GOT3 (cell line): Measurements from ENCODE around the gene RXRB.

Experiments
- DNase-seq: peaks from one replicate; lab custom pipeline; 2025; ENCODE audit warnings: mixed read lengths; lab: John Stamatoyannopoulos, UW

RXRB gene

DNA sequence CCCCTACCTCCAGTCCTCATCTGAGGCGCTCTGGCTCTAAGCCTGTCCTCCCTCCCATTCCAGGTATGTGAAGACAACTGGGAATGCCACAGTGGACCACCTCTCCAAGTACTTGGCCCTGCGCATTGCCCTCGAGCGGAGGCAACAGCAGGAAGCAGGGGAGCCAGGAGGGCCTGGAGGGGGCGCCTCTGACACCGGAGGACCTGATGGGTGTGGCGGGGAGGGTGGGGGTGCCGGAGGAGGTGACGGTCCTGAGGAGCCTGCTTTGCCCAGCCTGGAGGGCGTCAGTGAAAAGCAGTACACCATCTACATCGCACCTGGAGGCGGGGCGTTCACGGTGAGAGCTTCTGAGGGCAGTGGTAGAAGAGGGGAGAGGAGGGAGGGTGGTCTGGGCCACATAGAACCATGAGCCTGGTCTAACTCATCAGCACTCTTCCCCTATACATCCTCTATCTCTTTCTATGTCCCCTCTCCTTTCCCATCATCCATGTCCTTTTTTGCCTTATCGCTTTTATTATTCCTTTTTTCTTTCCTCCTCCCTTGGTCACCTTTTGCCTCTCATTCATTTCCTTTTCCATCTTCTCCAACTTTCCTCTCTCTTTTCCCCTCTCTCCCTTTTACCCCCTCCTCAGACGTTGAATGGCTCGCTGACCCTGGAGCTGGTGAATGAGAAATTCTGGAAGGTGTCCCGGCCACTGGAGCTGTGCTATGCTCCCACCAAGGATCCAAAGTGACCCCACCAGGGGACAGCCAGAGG lies 11.4 kb upstream of the RXRB start:
- no peak for DNase-seq

DNA sequence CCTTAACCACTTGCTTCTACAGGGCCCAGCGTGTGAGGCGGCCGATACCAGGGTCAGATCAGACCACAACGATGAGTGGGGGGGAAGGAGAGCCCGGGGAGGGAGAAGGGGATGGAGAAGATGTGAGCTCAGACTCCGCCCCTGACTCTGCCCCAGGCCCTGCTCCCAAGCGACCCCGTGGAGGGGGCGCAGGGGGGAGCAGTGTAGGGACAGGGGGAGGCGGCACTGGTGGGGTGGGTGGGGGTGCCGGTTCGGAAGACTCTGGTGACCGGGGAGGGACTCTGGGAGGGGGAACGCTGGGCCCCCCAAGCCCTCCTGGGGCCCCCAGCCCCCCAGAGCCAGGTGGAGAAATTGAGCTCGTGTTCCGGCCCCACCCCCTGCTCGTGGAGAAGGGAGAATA lies 10.7 kb upstream of the RXRB start:
- DNase-seq = no peak

DNA sequence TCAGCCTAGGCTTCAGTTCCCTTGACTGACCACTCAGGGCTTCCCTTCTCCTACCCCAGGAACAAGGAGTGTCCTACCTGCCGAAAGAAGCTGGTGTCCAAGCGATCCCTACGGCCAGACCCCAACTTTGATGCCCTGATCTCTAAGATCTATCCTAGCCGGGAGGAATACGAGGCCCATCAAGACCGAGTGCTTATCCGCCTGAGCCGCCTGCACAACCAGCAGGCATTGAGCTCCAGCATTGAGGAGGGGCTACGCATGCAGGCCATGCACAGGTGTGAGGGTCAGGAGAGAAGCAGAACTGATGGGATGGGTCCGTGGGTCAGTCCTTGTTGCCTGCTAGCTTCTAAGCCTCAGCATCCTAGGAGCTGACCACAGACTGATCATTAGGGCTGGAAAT lies 9.4 kb upstream of the RXRB start:
- no peak for DNase-seq

DNA sequence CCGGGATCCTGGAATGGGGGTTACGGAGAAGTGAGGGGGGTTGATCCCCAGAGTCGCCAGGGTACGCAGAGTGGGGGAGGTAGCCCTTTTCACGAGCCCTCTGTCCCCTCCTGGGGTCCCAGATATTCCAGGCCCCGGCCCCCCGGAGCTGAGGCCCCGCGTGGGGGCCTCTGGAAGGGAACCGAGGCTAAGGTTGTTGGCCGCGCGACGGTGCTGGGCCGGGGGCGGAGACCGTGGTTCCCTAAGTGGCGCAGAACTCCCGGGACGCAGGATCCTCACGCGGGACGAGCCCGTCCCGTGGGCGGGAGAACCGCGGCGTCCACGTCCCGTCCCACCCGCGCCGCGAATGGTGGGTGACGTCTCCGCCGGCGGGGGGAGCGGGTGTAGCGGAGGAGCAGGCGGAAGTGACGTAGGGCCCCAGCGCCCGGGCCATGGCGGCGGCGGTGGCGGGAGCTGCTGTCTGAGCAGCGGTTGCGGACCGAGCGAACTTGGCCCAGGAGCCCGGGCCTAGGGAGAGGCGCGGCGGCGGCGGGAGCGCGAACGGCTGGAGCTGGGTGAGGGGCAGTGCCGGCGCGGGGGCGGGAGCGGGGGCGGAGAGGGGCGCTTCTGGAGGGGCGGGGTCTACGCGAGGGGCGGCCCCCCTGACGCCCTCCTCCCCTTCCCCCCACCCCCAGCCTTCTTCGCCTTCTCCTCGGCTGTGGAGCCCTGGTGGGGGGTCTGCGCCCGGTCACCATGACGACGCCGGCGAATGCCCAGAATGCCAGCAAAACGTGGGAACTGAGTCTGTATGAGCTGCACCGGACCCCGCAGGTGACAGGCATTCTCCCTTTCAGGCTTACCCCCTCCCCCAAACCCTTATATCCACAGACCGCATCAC lies 7.9 kb upstream of the RXRB start, which contains the start of gene RING1:
Gene RING1 (plus strand): TSS at position 410 of the 877 bp plus-strand sequence. CDS start 323 bp downstream, at position 733.
- peak; percentile 63 for DNase-seq

DNA sequence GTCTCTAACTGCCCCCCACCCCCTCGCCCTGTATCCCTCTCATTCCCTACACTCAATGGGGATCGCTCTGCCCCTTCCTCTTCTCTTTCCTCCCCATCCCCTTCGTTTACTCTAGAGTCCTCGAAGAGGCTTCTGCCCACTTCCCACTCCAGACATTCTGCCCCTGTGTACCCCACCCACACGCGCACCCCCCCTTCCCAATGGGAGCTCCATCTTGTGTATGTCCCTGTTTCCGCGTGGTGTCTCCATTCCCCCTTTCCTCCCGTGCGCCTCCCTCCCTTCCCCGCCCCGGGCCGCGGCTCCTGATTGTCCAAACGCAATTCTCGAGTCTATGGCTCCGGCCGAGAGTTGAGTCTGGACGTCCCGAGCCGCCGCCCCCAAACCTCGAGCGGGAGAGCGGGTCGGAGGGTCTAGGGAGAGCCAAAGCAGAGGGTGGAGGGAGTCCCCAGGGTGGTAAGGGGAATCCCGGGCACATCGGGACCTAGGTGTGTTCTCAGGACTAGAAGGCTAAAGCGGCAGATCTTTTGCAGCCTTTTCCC lies 7.2 kb upstream of the RXRB start:
- DNase-seq = no peak

DNA sequence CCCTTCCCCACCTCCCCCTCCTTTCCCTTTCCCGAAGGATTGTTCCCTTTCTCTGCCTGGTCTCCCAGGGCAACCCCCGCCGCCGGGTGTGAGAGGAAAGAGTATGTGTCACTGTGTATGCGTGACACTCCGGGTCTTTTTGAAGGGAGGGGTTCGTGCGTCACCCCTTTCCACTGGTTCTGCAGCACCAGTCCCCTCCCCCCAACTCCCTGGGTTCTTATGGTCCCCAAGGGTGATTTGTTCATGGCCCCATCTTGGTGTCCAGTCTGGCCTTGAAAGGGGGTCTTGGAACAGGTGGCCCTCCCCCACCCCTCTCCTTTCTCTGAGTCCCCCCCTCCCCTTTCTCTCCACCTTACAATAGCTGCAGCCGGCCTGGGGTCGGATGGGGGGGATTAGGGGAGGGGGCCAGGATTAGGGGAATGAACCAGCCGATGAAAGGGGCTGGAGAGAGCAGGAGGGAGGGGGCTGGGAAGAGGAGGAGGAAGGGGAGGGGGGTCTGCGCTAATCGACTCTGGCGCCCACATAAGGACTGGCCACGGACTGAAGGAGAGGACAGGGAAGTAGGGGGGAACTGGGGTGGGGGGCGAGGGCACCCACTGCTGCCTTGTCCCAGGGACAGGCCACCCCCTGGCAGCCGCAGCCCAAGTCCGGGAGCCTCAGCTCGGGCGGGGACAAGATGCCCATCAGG lies 6.5 kb upstream of the RXRB start:
- no peak for DNase-seq

DNA sequence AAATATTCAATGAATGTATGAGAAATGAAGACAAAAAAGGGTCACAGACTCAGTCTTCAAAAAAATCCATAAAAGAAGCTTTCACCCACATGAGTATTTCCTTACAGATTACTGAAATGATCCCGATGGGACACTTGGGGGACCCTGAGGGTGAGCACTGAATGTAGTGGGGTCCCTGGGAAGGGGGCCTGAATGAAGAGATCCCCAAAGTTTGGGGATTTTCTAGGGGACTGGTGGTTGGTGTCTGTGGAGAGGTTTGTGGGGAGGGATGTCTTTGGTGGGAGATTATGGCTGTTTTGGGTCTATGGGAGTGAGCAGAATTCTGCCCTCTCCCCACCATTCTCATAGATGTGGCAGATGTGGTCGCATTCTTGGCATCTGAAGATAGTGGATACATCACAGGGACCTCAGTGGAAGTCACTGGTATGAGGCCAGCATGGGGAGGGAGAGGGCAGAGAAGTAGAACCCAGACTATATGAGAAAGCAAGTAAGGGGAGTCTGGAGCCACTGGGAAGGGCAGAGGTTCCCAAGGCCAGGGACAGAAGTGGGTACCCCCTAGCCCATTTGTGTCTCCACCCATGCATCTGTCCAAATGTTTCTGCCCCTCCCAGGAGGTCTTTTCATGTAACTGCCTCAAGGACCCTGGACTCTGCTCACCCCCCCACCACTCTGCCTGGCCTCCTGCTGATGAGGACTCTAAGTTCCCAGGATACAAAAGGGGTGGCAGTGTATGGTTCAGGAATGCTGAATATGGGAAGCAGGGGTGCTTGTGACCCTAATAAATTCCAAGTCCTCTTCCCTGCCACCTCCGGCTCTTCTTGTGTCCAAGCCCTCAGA lies 5.8 kb upstream of the RXRB start:
- DNase-seq = no peak

DNA sequence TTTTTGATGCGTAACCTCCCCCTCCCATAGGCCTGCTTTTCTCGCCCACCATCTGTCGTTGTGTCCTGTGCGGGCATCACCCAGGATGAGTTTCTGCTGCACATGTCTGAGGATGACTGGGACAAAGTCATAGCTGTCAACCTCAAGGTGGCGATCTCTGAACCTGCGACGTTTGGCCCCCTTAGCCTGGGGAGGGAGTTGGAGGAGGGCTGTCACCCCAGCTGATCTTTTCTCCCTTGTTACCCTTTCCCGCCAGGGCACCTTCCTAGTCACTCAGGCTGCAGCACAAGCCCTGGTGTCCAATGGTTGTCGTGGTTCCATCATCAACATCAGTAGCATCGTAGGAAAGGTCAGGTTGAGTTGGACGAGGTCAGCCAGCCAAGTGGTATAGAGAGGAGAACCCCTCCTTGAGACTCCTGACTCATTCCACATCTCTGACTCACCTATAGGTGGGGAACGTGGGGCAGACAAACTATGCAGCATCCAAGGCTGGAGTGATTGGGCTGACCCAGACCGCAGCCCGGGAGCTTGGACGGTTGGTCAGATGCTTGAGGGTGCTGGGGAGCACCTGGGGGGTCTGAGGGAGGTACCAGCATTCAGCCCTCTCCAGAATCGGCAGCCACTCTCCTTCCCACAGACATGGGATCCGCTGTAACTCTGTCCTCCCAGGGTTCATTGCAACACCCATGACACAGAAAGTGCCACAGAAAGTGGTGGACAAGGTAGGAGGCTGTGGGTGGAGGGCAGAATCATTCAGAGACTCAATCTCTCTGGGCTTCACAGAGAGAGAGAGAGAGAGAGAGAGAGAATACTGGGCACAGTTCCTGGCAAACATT lies 4.9 kb upstream of the RXRB start:
- DNase-seq = no peak

DNA sequence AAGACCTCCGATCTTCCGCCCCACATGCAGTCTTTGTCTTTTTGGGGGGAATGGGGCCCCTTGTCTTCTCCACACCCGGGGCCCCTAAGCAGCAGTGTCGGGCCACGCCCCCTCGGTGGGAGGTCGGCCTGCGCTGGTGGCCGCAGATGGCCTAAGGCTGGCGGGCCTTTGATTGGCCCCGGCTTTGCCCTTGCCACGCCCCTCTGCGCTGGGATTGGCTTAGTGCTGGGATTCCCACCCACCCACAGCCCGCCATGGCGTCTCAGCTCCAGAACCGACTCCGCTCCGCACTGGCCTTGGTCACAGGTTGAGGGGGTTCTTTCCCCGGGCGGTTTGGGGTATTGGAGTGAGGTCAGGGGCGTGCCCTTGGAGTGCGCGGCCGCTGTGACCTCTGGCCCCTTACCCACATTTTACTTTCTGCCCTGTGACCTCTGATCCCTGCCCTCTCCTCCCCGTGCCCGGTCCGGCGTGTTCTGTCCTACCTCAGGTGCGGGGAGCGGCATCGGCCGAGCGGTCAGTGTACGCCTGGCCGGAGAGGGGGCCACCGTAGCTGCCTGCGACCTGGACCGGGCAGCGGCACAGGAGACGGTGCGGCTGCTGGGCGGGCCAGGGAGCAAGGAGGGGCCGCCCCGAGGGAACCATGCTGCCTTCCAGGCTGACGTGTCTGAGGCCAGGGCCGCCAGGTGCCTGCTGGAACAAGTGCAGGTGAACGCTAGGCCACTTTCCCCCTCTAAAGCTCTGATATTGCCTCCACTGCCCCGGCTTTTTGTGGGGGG lies 4.1 kb upstream of the RXRB start, which contains the start of gene HSD17B8:
Gene HSD17B8 (plus strand): TSS at position 241 of the 776 bp plus-strand sequence. CDS start 14 bp downstream, at position 255.
- peak; percentile 73 for DNase-seq

DNA sequence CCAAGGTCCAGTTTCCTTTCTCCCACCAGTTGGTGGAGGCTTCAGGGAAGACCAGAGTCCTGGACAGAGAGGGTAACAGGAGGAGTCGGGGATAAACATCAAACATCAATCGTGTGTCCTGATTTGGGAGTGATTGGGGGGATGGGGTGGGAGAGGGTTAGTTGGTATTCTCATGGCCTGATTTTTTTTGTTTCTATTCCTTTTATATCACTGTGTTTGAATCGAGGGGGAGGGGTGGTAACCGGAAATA lies 3.6 kb upstream of the RXRB start:
- no peak for DNase-seq

DNA sequence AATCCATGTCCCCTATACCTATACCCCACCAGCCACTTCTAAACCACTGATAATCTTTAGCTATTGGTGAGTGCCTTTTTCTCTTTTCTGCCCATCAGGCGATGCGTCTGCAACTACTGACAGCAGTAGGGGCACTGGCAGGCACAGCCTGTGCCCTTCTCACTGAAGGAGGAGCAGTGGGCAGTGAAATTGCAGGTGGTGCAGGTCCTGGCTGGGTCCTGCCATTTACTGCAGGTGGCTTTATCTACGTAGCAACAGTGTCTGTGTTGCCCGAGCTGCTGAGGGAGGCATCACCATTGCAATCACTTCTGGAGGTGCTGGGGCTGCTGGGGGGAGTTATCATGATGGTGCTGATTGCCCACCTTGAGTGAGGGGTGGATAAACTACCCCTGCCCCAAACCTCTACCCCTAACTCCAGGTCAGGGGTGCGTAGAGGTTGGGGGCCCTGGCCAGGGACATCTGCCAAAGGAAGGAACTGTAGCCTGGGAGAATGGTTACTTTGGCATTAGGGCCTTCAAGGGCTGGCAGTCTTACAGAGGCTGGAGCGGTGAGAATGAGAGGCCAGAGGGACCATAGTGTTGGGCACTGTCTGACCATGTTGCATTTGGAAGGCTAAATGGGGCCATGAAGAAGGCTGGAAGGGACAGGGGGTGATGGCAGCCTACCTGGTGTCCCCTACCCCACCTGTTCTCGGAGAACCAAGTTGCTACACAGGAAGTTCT lies 3.1 kb upstream of the RXRB start:
- no peak for DNase-seq

DNA sequence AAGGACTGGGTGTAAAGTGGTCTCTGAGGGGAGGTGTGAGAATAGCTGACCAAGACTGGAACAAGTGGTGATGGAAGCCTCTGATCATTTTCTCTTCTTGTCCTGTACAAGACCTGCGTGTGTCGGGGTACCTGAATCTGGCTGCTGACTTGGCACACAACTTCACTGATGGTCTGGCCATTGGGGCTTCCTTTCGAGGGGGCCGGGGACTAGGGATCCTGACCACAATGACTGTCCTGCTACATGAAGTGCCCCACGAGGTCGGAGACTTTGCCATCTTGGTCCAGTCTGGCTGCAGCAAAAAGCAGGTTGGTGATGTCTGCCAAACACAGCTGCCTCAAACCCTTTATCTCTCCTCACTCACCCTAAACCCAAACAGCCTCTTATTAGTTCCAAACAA lies 2.3 kb upstream of the RXRB start:
- no peak for DNase-seq

DNA sequence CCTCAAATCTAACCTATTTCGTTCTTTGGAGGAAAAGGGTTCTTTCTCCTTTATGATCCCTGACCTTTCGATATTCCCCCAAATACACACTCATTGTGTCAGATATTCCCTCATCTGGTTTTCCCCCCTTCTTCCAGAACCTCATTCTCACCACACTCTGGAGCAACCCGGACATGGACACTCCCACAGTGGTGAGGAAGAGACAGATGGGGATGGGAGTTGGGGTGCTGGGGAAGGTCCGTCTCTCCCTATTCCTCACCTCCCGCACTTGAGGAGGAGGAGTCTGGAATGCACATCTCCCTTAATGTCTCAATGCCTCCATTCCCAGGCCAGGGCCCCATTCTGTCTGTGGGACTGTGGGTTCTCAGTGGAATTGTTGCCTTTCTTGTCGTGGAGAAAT lies 1.5 kb upstream of the RXRB start:
- no peak for DNase-seq

DNA sequence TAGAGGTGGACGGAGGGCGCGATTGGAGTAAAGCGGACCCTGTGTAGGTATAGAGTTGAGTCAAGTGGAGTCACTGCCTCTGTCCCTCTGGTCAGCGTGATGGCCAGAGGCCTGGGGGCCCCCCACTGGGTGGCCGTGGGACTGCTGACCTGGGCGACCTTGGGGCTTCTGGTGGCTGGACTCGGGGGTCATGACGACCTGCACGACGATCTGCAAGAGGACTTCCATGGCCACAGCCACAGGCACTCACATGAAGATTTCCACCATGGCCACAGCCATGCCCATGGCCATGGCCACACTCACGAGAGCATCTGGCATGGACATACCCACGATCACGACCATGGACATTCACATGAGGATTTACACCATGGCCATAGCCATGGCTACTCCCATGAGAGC lies 681 bp upstream of the RXRB start:
- DNase-seq = no peak

DNA sequence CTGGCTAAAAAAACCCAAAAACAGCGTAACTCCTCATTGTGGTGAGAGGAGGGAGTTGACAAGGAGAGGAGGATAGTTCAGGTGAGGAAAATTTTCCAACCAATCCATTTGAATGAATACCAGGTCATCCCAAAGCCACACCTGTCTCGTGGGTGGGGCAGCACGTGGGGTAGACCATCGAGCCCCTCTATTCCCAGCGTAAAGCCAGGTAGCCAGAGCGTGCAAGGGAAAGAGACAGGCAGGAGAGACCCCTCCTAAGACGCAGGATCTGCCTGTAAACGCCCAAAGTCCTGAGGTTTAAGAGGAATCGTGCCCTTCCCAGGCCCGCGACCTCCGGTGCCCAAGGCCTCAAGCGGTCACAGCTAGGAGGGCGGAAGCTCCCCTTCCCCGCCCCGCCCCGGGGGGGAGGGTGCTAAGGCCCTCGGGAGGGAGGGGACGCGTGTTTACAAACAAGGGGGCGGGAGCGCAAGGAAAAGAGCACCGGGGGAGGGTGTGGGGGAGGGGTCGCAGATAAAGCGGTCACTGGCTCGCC lies 712 bp downstream of the RXRB start:
- DNase-seq = no peak

DNA sequence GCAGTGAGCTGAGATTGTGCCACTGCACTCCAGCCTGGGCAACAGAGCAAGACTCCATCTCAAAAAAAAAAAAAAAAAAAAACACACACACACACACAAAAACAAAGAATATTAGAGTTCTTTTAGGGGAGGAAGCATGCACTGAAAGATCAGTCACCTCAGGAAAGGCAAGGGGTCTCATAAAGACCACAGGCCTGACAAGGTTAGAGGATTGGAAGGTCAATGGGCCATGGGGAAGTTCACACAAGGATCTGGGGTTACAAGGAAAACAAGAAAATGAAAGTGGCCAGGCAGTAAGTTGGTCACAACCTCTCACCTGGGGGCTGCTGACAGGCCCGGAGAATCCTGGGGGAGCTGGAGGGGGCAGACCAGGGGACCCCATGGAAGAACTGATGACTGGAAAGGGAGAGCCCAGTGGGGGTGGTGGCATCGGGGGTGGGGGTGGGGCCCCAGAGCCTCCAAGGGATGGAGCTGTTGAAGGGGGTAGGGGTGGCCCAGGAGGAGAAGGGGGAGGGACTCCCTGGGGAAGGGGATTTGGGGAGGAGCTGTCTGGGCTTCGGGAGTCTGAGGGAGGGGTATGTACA lies 1.5 kb downstream of the RXRB start:
- DNase-seq = no peak

DNA sequence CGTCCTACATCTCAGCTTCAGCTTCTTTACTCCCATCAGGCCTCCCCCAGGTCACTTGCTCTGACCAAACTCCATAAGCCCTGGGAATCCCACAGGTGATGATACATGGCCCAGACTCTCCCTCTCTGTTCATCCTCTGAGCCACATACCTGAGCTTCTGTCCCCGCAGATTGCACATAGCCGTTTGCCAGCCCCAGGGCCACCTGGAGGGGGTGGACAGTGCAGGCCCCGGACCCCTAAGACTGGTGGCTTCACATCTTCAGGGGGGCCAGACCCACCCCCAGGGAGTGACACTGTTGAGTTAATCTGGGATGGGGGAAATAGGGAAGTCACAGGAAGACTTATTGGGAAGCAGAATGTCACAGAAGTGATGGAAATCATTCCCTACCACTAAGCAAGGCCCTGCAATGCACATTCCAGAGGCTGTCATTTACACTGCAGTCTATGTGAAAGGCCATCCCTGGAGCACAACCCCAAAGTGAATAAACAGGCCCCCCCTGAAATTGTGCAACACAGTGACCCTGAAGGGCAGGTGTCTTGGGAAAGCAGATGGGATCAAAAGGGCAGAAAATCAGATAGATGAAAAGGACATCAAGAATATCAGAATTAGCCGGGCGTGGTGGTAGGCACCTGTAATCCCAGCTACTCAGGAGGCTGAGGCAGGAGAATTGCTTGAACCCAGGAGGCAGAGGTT lies 2.2 kb downstream of the RXRB start:
- no peak for DNase-seq
